ENCODE measurements around the gene MCTP1. TPM values are rescaled to one million over a fixed set of nuclear protein-coding genes. Genes with fewer than 3 reads are reported as not detected.

The MCTP1 gene
- total and polyA plus RNA-seq, 9 of the 15 experiments (the other 6 are each of a cell fraction or from before 2014, with no cell fraction given): 0.04 to 0.93 (median 0.06) TPM; not detected in 4

GRCh38 chr5:94744906-94745305, 540.0 kb downstream of the MCTP1 start (continued):
- no peak for TF ChIP-seq RBM15 (IDR thresholded peaks at IDR 0.05; ENCODE audit: insufficient read depth, low read length)

- Histone ChIP-seq H3K4me1 (replicated peaks in 1 of 2; ENCODE audit: control insufficient read depth in 2 of 2, insufficient read depth in 2 of 2, low read length in 2 of 2) (peaks cover 0 to 3% of the 10 kb centered on the region in 2 experiments; a peak in 1 of 5 replicates), H3K9ac (ENCODE audit: insufficient read depth in 1 of 2, low read depth in 2 of 2, low read length in 2 of 2) (no peak overlapping the region), H3K79me2 (ENCODE audit: control insufficient read depth, insufficient read depth, low read length) (no peaks in the 10 kb centered on the region), H3K9me1 (ENCODE audit: control insufficient read depth, insufficient read depth, low read length) (no peaks in the 10 kb centered on the region), H2AFZ (ENCODE audit: low read depth, low read length) (no peak overlapping the region), H3K9me3 (replicated peaks; ENCODE audit: control insufficient read depth, insufficient read depth, low read depth, low read length) (no peaks in the 10 kb centered on the region), H3K27ac (ENCODE audit: extremely low read depth, low read depth, low read length) (no peak overlapping the region), H3K27me3 (ENCODE audit: control insufficient read depth in 2 of 2, insufficient read depth in 2 of 2, low read length in 2 of 2) (no peaks in the 10 kb centered on the region), H3K36me3 (ENCODE audit: control insufficient read depth, insufficient read depth, low read length) (no peaks in the 10 kb centered on the region), H4K20me1 (replicated peaks; ENCODE audit: control insufficient read depth, insufficient read depth, low read length) (no peaks in the 10 kb centered on the region), H3K4me2 (ENCODE audit: insufficient read depth, low read length) (no peak overlapping the region), H3K4me3 (no peak overlapping the region)
- DNase-seq (ENCODE audit: extremely low read depth in 1 of 4, low spot score in 3 of 4) (no peak), ATAC-seq (no peak), FAIRE-seq (no peak)
- ChIA-PET POLR2A (interaction anchor here (1.2 kb wide), 1 partner anchor 9 kb away, joined by 4 read pairs; no protein-coding TSS in a partner anchor), CTCF (ENCODE audit: low intra/inter-chr PET ratio) (no interaction called here)
- intact Hi-C loops (cut with micrococcal nuclease): no loop called here
- in situ Hi-C loops (cut with MboI): loop anchor here (25.0 kb wide), 1 partner anchor 1156 kb away; the partner anchor contains the start of genes NR2F1 and NR2F1-AS1
- 0% methylated on average over 4 of the region's 4 CpGs for WGBS (ENCODE audit: insufficient coverage, low coverage, missing lambda C conversion rate)
- no TSS peak for BruUV-seq (replicated peaks)
- no peak for TF ChIP-seq MCM3 (IDR thresholded peaks at IDR 0.05)
- TF ChIP-seq RBM39 (optimal IDR thresholded peaks at IDR 0.05; ENCODE audit: low read depth, low read length): no peak
- TF ChIP-seq MLX (CRISPR knock-in tag; conservative IDR thresholded peaks at IDR 0.05): no peak
- no peak for TF ChIP-seq SOX6 (IDR thresholded peaks at IDR 0.05)
- no peak for TF ChIP-seq ZNF77 (CRISPR knock-in tag; IDR thresholded peaks at IDR 0.05)
- TF ChIP-seq MTF1 (CRISPR knock-in tag; IDR thresholded peaks at IDR 0.05; ENCODE audit: borderline replicate concordance): no peak
- no peak for TF ChIP-seq TFE3 (CRISPR knock-in tag; IDR thresholded peaks at IDR 0.05)
- no peak for TF ChIP-seq SRSF1 (IDR thresholded peaks at IDR 0.05; ENCODE audit: low read depth, low read length)
- TF ChIP-seq THRA (IDR thresholded peaks at IDR 0.05): no peak
- no peak for TF ChIP-seq ZNF518B (CRISPR knock-in tag; IDR thresholded peaks at IDR 0.05)
- no peak for TF ChIP-seq CBX8 (IDR thresholded peaks at IDR 0.05; ENCODE audit: borderline replicate concordance, extremely low read depth, low read depth, low read length, poor library complexity, severe bottlenecking)
- TF ChIP-seq ZBTB1 (CRISPR knock-in tag; IDR thresholded peaks at IDR 0.05; ENCODE audit: borderline replicate concordance, low read depth): no peak
These were observed 542.0 kb downstream of the MCTP1 start for GRCh38 chr5:94742852-94743251.
